A549 (cell line): ENCODE results near the gene CKS2. TPM values are rescaled to one million over a fixed set of nuclear protein-coding genes. Genes with fewer than 3 reads are reported as not detected.

Experiments used
- ATAC-seq, 2 experiments: fragments of 200-7000 bp in 1 of 2; fragments of >200 bp in 1 of 2; cut with Nextera tagmentation in 1 of 2; cut with Tn5 transposase in 1 of 2; 3 replicates each; pipeline versions ENCODE4 v1.8.0 to v1.9.1; 2018 to 2020; ENCODE audit warnings: mild to moderate bottlenecking in 1 of 2, moderate library complexity in 1 of 2
- CTCF ChIA-PET: fragments of 300-600 bp; sonication (Branson Sonifier 250); formaldehyde crosslinking; extraction: SDS; loops from one replicate; lab custom pipeline; 2021; ENCODE audit warnings: antibody characterized with exemption, inconsistent platforms; lab: Yijun Ruan, JAX
- POLR2A ChIA-PET: fragments of 350-600 bp; formaldehyde crosslinking; extraction: SDS; loops from one replicate; lab custom pipeline; 2021; ENCODE audit warnings: antibody characterized with exemption, inconsistent platforms; lab: Yijun Ruan, JAX
- DNase-seq, 2 experiments: peaks; one replicate each; pipeline versions ENCODE4 v3.0.0 to v3.0.0-alpha.2; 2011 to 2016; ENCODE audit warnings: low read depth in 1 of 2, low spot score in 1 of 2
- FAIRE-seq: peaks from 2 replicates; lab custom pipeline; 2011; peaks lifted over from hg19 to GRCh38; lab: Jason Lieb, UNC
- H3K27ac ChIP-seq, 2 experiments: fragments of >200 bp; sonication (Bioruptor Twin); formaldehyde crosslinking; 3 replicates each; pipeline ENCODE4 v1.5.1; 2016 to 2017
- H3K4me1 ChIP-seq: fragments of >200 bp; sonication (Bioruptor Twin); formaldehyde crosslinking; 3 replicates; pipeline ENCODE4 v1.6.1; 2016
- H3K4me2 ChIP-seq: fragments of >200 bp; sonication (Bioruptor Twin); formaldehyde crosslinking; 3 replicates; pipeline ENCODE4 v1.6.1; 2016
- H3K4me3 ChIP-seq: fragments of >200 bp; sonication (Bioruptor Twin); formaldehyde crosslinking; 3 replicates; pipeline ENCODE4 v1.5.1; 2016
- H3K9me3 ChIP-seq: fragments of >200 bp; sonication (Bioruptor Twin); formaldehyde crosslinking; 3 replicates; pipeline ENCODE4 v1.6.1; 2016
- BHLHE40 ChIP-seq: IDR thresholded peaks from 2 replicates; pipeline ENCODE4 v1.6.1; 2012; ENCODE audit warnings: low read depth, low read length, inconsistent platforms
- CBX2 ChIP-seq: fragments of 200-600 bp; sonication (generic); IDR thresholded peaks from 2 replicates; pipeline ENCODE4 v1.6.1; 2016; ENCODE audit warnings: low read depth, mild to moderate bottlenecking, borderline replicate concordance
- CTCF ChIP-seq: fragments of >200 bp; sonication (Bioruptor Twin); formaldehyde crosslinking; IDR thresholded peaks from 3 replicates; pipeline ENCODE4 v1.5.1; 2016
- EP300 ChIP-seq, 2 experiments: fragments of >200 bp; sonication (Bioruptor Twin); formaldehyde crosslinking; IDR thresholded peaks; 2 replicates in 1 of 2; 3 replicates in 1 of 2; pipeline ENCODE4 v1.6.1; 2016 to 2017
- GATA3 ChIP-seq: IDR thresholded peaks from 2 replicates; pipeline ENCODE4 v1.6.1; 2012; ENCODE audit warnings: borderline replicate concordance
- MAZ ChIP-seq: fragments of 150-350 bp; IDR thresholded peaks from 2 replicates; pipeline ENCODE4 v1.6.1; 2014; ENCODE audit warnings: antibody characterized with exemption, low read depth, low read length, borderline replicate concordance
- POLR2A ChIP-seq: IDR thresholded peaks from 2 replicates; pipeline ENCODE4 v1.6.1; 2012; ENCODE audit warnings: mild to moderate bottlenecking, low read length
- RAD21 ChIP-seq, 2 experiments: fragments of >200 bp in 1 of 2; sonication (Bioruptor Twin) in 1 of 2; formaldehyde crosslinking in 1 of 2; IDR thresholded peaks in 1 of 2; conservative IDR thresholded peaks in 1 of 2; 2 replicates in 1 of 2; 3 replicates in 1 of 2; pipeline ENCODE4 v1.6.1; 2012 to 2018; ENCODE audit warnings: inconsistent platforms in 1 of 2
- SMC3 ChIP-seq: fragments of >200 bp; sonication (Bioruptor Twin); formaldehyde crosslinking; IDR thresholded peaks from 3 replicates; pipeline ENCODE4 v1.6.1; 2018; ENCODE audit warnings: inconsistent platforms
- USF2 ChIP-seq: fragments of 450-650 bp; IDR thresholded peaks from 2 replicates; pipeline ENCODE4 v1.6.1; 2014; ENCODE audit warnings: antibody characterized with exemption
- ZC3H11A ChIP-seq: fragments of 450-650 bp; IDR thresholded peaks from 2 replicates; pipeline ENCODE4 v1.6.1; 2014; ENCODE audit warnings: antibody characterized with exemption, mild to moderate bottlenecking
- ZNF302 ChIP-seq: fragments of 250-450 bp; sonication (Bioruptor Pico); IDR thresholded peaks from 2 replicates; pipeline ENCODE4 v1.9.0; 2021; ENCODE audit warnings: inconsistent platforms, mild to moderate bottlenecking, moderate library complexity
- WGBS: methylation state at CpG from one replicate; pipeline ENCODE4 v1.1.6; 2017; ENCODE audit errors: missing lambda C conversion rate; 5-methylcytosine and 5-hydroxymethylcytosine counted together
- polyA plus RNA-seq, 4 experiments: library from polyadenylated mRNA; depleted of rRNA in 3 of 4; stranded (reverse); fragments of >200 nt; fragmentation: RNase III in 1 of 4; extraction: RNeasy Plus Mini Kit Qiagen cat#74134 plus additional on column Dnase treatment in 1 of 4; gene quantifications; 2 replicates in 3 of 4; 3 replicates in 1 of 4; pipeline ENCODE4 v1.2.3, GENCODE V29; 2011 to 2017
- TF ChIP-seq, protein P1 (sequence below): fragments of >200 bp; sonication (Bioruptor Twin); formaldehyde crosslinking; IDR thresholded peaks from 3 replicates; pipeline ENCODE4 v1.6.1; 2016
- TF ChIP-seq, protein P2 (sequence below): fragments of >200 bp; sonication (Bioruptor Twin); formaldehyde crosslinking; IDR thresholded peaks from 2 replicates; pipeline ENCODE4 v1.6.1; 2016

Gene CKS2
- polyA plus RNA-seq, 2 of the 4 experiments (the other 2 are of a cell fraction) = 515 to 576 TPM

DNA sequence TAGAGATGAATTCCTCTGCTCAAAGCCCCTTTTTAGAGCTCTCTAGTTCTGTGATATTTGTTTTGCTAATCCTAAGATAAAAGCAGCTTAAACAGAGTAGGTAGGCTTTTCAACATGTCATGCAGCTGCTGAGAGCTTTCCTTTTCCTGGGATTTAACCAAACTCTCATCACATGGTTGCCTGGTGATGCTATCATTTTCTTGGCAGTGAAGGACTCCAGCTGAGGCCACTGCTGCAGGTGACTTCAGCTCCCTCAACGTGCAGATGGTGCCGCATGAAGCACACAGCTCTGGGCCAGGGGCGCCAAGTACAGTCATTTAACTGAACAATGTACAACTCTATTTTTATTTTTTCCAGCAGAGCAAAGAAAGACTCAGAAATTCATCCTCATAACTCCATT is 49.5 kb downstream of the CKS2 start:
- no peak overlapping the region for H3K27ac ChIP-seq
- no peak overlapping the region for H3K4me3 ChIP-seq
- TF ChIP-seq, protein P1, sequence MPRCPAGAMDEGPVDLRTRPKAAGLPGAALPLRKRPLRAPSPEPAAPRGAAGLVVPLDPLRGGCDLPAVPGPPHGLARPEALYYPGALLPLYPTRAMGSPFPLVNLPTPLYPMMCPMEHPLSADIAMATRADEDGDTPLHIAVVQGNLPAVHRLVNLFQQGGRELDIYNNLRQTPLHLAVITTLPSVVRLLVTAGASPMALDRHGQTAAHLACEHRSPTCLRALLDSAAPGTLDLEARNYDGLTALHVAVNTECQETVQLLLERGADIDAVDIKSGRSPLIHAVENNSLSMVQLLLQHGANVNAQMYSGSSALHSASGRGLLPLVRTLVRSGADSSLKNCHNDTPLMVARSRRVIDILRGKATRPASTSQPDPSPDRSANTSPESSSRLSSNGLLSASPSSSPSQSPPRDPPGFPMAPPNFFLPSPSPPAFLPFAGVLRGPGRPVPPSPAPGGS = no peak
- TF ChIP-seq MAZ (no peak), EP300 (IDR thresholded peaks at IDR 0.05) (no peak)
- no peak for DNase-seq
- no peak for FAIRE-seq
- H3K4me2 ChIP-seq = no peak overlapping the region
- no peaks in the 10 kb centered on the region for H3K9me3 ChIP-seq
- H3K4me1 ChIP-seq = no peaks in the 10 kb centered on the region
- 94% methylated on average over 3 of the region's 3 CpGs for WGBS
- no peak for ATAC-seq
- CTCF ChIA-PET = interaction anchor here (1.3 kb wide), 1 partner anchor 189 kb away, joined by 4 read pairs; no protein-coding TSS in a partner anchor
- POLR2A ChIA-PET = interaction anchor here (0.5 kb wide), 1 partner anchor 107 kb away, joined by 5 read pairs; no protein-coding TSS in a partner anchor

DNA sequence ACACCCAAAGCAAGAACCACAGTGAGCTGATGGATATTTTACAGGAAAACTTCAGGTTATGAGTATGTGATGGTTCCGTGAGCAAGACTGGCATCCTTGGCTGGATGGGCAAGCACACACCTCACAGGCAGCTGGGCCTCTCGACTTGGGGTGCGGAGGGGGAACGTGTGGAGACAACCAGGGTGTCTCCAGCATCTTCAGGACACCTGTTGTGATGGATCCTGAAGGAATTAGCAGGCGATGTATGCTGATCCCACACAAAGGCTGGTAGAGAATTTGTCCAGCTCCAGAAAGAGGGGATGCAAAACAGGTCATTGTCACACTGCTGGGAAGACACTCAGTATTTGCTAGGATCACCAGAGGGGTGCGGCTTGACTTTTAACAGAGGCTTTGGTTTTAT is 50.0 kb downstream of the CKS2 start:
- no peak for DNase-seq

More for the DNA sequence above, 50.0 kb downstream of the CKS2 start:
- Histone ChIP-seq H3K4me2 (no peak overlapping the region), H3K9me3 (no peaks in the 10 kb centered on the region), H3K4me1 (no peaks in the 10 kb centered on the region), H3K4me3 (no peak overlapping the region), H3K27ac (no peak overlapping the region)
- ChIA-PET CTCF (interaction anchor here (1.3 kb wide), 1 partner anchor 188 kb away, joined by 4 read pairs; no protein-coding TSS in a partner anchor), POLR2A (no interaction called here)
- no peak for ATAC-seq
- TF ChIP-seq ZC3H11A (no peak), USF2 (no peak), CTCF (no peak), RAD21 (conservative IDR thresholded peaks at IDR 0.05 in 1 of 2, IDR thresholded peaks at IDR 0.05 in 1 of 2) (no peak), GATA3 (no peak), ZNF302 (CRISPR knock-in tag) (no peak), CBX2 (no peak), BHLHE40 (no peak), POLR2A (no peak), SMC3 (no peak), EP300 (IDR thresholded peaks at IDR 0.05) (no peak)
- TF ChIP-seq, protein P2, sequence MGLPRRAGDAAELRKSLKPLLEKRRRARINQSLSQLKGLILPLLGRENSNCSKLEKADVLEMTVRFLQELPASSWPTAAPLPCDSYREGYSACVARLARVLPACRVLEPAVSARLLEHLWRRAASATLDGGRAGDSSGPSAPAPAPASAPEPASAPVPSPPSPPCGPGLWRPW = no peak
- TF ChIP-seq, protein P1 = no peak
- no peak for FAIRE-seq
- WGBS = 85% methylated on average over 6 of the region's 6 CpGs
